NCI-H2196 treated with DMSO at 0.1 percent for 48 hours (cell line): ENCODE data around the gene CYP2R1.

ENCODE experiments used
- DNase-seq: peaks from one replicate; lab custom pipeline; 2025; ENCODE audit not compliant: unreplicated experiment; lab: John Stamatoyannopoulos, UW

The CYP2R1 gene

GRCh38 chr11:14892036-14892556 is at the start of gene CYP2R1:
Gene CYP2R1, minus strand, starts transcription at chr11:14892231. Its CDS starts 26 bp downstream, at chr11:14892205.
- DNase-seq, result peak; percentile 91

GRCh38 chr11:14938936-14939335 is 46.9 kb upstream of the CYP2R1 start:
- DNase-seq, result no peak

GRCh38 chr11:14934641-14935351 is 42.8 kb upstream of the CYP2R1 start:
- no peak for DNase-seq

GRCh38 chr11:14932447-14932846 is 40.4 kb upstream of the CYP2R1 start:
- no peak for DNase-seq

- no peak for DNase-seq
These were observed 38.3 kb upstream of the CYP2R1 start for GRCh38 chr11:14930369-14930768.

- no peak for DNase-seq
These were observed 35.1 kb upstream of the CYP2R1 start for GRCh38 chr11:14927146-14927545.

- DNase-seq, result no peak
These were observed 32.3 kb upstream of the CYP2R1 start for GRCh38 chr11:14924318-14924717.

GRCh38 chr11:14916403-14916802 is 24.4 kb upstream of the CYP2R1 start:
- no peak for DNase-seq

- DNase-seq, result no peak
These were observed 22.5 kb upstream of the CYP2R1 start for GRCh38 chr11:14914536-14914935.

- peak; percentile 55 for DNase-seq
These were observed 16.3 kb upstream of the CYP2R1 start for GRCh38 chr11:14908214-14908880.

GRCh38 chr11:14907411-14908213 is 15.6 kb upstream of the CYP2R1 start:
- peak; percentile 62 for DNase-seq

GRCh38 chr11:14906993-14907392 is 15.0 kb upstream of the CYP2R1 start:
- no peak for DNase-seq

GRCh38 chr11:14906578-14906977 is 14.5 kb upstream of the CYP2R1 start:
- no peak for DNase-seq

GRCh38 chr11:14905104-14906033 is 13.3 kb upstream of the CYP2R1 start:
- DNase-seq, result no peak

- DNase-seq, result no peak
These were observed 12.7 kb upstream of the CYP2R1 start for GRCh38 chr11:14904745-14905103.

- no peak for DNase-seq
These were observed 10.8 kb upstream of the CYP2R1 start for GRCh38 chr11:14902650-14903350.

- DNase-seq, result no peak
These were observed 6.9 kb upstream of the CYP2R1 start for GRCh38 chr11:14898906-14899305.

GRCh38 chr11:14898355-14898754 is 6.3 kb upstream of the CYP2R1 start:
- no peak for DNase-seq

GRCh38 chr11:14894657-14895598 is 2.9 kb upstream of the CYP2R1 start:
- DNase-seq, result no peak
